Measurements from ENCODE around the gene IFITM1. TPM values are rescaled to one million over a fixed set of nuclear protein-coding genes. Genes with fewer than 3 reads are reported as not detected.
"Not testable (repeated sequence)": the region's sequence is repeated elsewhere in the genome, so short reads cannot be mapped to it uniquely, and the experiment has no call there.

The IFITM1 gene
- total RNA-seq, 1 experiment from 2014 or later: 2.0 TPM

DNA sequence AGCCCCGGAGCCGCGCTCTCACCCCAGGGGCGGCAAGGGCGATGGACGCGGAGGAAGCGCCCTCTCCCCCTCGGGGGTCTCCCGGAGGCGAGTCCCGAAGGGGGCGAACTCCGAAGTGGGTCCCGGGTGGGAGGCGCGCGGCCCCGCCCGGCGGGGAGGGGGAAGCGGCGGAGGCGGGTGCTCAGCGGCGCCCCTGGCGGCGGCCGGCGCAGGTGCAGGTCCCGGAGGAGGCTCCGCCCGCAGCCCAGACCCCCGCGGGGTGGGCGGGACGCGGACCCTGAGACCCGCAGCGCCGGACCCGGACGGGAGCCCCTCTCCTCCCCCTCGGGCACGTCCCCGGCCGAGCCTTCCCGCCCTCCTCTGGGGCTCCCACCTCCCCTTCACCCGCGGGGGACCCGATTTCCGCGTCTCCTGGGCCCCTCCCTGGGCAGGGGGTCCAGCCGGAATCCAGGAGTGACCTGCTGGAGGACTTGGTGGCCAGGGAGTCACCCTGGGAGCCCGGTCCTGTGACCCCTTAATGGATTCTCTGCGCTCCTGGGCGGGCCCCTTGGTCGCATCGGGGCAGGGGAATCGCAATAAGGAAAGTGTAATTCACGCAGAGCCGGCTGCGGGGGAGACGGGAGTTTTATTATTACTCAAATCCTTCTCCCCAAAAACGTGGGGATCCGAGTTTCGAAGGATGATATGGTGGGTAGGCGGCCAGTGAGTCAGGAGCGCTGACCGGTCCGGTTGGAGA lies 2.7 kb upstream of the IFITM1 start:
- BruUV-seq (replicated peaks); H3K36me3 ChIP-seq (ENCODE audit: low read depth, low read length); H3K4me3 ChIP-seq (ENCODE audit: low read length); DNase-seq; intact Hi-C loops (cut with micrococcal nuclease); H3K27me3 ChIP-seq (ENCODE audit: low read length); H3F3A ChIP-seq (ENCODE audit: low read length, unreplicated experiment); H2AFZ ChIP-seq (ENCODE audit: low read length); H3K9me3 ChIP-seq (ENCODE audit: low read length); POLR2A ChIA-PET (ENCODE audit: unreplicated experiment); H3K9me2 ChIP-seq (replicated peaks; ENCODE audit: low read length); H4K20me1 ChIP-seq (ENCODE audit: low read length); H3K27ac ChIP-seq (ENCODE audit: low read length); H3K9ac ChIP-seq (ENCODE audit: low read length); CTCF ChIA-PET: not testable (repeated sequence)
- peaks cover 12% of the 10 kb centered on the region for H3K79me2 ChIP-seq (ENCODE audit: low read length)
- peak; percentile 29 for ATAC-seq
- peaks cover 12% of the 10 kb centered on the region for H3K4me1 ChIP-seq (ENCODE audit: insufficient read depth, low read length)
- H3K4me2 ChIP-seq (ENCODE audit: low read length): peak overlapping the region; percentile 34; the same call in 1 of the 2 replicates

DNA sequence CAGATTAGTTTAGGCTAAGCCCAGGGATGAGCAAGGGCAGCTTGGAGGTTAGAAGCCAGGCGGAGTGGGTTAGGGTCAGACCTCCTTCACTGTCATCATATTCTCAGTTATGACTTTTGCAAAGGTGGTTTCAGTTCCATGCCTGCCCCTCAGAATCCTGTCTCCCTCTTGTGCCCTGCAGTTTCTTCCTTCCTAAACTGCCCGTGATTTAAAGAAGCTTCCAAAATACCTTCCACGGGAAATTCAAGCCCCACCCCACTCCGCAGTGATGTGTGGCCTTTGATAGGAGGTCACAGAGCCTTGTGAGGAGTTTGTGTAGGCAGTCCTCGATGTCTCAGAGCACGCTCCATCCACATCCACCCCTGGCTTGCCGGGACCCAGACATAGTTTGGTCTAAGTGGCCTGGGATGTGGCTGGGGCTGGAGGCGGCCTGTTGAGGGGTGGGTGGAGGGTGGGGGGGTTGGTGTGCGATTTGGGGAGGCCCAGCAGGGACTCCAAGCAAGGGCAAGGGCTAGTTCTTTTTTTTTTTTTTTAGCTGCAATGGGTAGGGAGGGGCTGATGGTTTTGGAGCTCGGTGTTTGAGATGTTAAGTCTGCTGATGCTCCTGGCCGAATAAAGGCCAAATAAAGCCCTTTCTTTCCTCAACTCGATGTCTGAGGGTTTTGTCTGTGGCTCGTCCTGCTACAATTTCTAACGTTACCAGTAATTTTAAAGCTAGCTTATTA lies 1.6 kb upstream of the IFITM1 start:
- intact Hi-C loops (cut with micrococcal nuclease): no loop called here
- Histone ChIP-seq H4K20me1 (ENCODE audit: low read length) (no peaks in the 10 kb centered on the region), H3K9ac (ENCODE audit: low read length) (no peak overlapping the region), H3K4me3 (ENCODE audit: low read length) (no peak overlapping the region), H3K9me3 (ENCODE audit: low read length) (no peaks in the 10 kb centered on the region), H3K4me1 (ENCODE audit: insufficient read depth, low read length) (peaks cover 12% of the 10 kb centered on the region), H3K27me3 (ENCODE audit: low read length) (no peaks in the 10 kb centered on the region), H3K27ac (ENCODE audit: low read length) (no peak overlapping the region), H3K36me3 (ENCODE audit: low read depth, low read length) (no peaks in the 10 kb centered on the region), H2AFZ (ENCODE audit: low read length) (no peak overlapping the region), H3K9me2 (replicated peaks; ENCODE audit: low read length) (no peaks in the 10 kb centered on the region), H3F3A (ENCODE audit: low read length, unreplicated experiment) (no peaks in the 10 kb centered on the region), H3K4me2 (ENCODE audit: low read length) (no peak overlapping the region), H3K79me2 (ENCODE audit: low read length) (peaks cover 12% of the 10 kb centered on the region)
- ChIA-PET CTCF (no interaction called here), POLR2A (ENCODE audit: unreplicated experiment) (no interaction called here)
- ATAC-seq (no peak), DNase-seq (no peak)
- BruUV-seq (replicated peaks): no TSS peak
- no peak for TF ChIP-seq EZH2 (IDR thresholded peaks at IDR 0.05; ENCODE audit: low read length, unreplicated experiment)
- TF ChIP-seq EZH2phosphoT487 (IDR thresholded peaks at IDR 0.05; ENCODE audit: borderline replicate concordance, low read length): no peak
- TF ChIP-seq, protein P1, sequence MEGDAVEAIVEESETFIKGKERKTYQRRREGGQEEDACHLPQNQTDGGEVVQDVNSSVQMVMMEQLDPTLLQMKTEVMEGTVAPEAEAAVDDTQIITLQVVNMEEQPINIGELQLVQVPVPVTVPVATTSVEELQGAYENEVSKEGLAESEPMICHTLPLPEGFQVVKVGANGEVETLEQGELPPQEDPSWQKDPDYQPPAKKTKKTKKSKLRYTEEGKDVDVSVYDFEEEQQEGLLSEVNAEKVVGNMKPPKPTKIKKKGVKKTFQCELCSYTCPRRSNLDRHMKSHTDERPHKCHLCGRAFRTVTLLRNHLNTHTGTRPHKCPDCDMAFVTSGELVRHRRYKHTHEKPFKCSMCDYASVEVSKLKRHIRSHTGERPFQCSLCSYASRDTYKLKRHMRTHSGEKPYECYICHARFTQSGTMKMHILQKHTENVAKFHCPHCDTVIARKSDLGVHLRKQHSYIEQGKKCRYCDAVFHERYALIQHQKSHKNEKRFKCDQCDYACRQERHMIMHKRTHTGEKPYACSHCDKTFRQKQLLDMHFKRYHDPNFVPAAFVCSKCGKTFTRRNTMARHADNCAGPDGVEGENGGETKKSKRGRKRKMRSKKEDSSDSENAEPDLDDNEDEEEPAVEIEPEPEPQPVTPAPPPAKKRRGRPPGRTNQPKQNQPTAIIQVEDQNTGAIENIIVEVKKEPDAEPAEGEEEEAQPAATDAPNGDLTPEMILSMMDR (conservative IDR thresholded peaks at IDR 0.05; ENCODE audit: low read depth, low read length): no peak

DNA sequence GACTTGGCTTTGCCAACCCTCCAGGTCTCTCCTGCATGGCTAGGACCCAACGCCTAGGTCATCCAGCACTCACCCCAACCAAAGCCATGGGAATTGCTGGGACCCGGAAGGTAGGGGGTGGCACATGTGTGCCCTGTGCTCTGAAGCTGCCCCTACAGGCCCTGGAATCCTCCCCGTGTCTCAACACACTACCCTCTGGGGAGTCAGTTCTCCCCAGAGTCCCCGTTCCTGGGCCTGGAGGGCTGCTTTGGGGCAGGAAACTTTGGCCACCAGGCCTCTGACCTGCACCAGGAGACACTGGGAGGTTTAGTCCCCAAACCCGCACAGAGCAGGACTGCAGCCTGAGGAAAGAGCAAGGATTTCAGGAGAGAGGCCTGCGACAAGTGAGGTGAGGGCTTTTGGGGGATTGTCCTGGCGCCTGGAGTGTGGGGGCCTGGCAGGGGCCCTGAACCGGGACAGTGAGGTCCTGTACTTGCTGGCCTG lies 495 bp upstream of the IFITM1 start:
- TF ChIP-seq, protein P1 (conservative IDR thresholded peaks at IDR 0.05; ENCODE audit: low read depth, low read length): no peak
- TF ChIP-seq EZH2phosphoT487 (IDR thresholded peaks at IDR 0.05; ENCODE audit: borderline replicate concordance, low read length) (no peak), EZH2 (IDR thresholded peaks at IDR 0.05; ENCODE audit: low read length, unreplicated experiment) (no peak)
- Histone ChIP-seq H3K27ac (ENCODE audit: low read length) (no peak overlapping the region), H3K4me2 (ENCODE audit: low read length) (no peak overlapping the region), H3K79me2 (ENCODE audit: low read length) (peaks cover 12% of the 10 kb centered on the region), H3K27me3 (ENCODE audit: low read length) (no peaks in the 10 kb centered on the region), H3K9ac (ENCODE audit: low read length) (no peak overlapping the region), H4K20me1 (ENCODE audit: low read length) (no peaks in the 10 kb centered on the region), H2AFZ (ENCODE audit: low read length) (no peak overlapping the region), H3K9me3 (ENCODE audit: low read length) (no peaks in the 10 kb centered on the region), H3K9me2 (replicated peaks; ENCODE audit: low read length) (no peaks in the 10 kb centered on the region), H3K36me3 (ENCODE audit: low read depth, low read length) (no peaks in the 10 kb centered on the region), H3K4me1 (ENCODE audit: insufficient read depth, low read length) (peaks cover 12% of the 10 kb centered on the region), H3K4me3 (ENCODE audit: low read length) (no peak overlapping the region), H3F3A (ENCODE audit: low read length, unreplicated experiment) (no peaks in the 10 kb centered on the region)
- ChIA-PET POLR2A (ENCODE audit: unreplicated experiment) (no interaction called here), CTCF (no interaction called here)
- ATAC-seq (no peak), DNase-seq (no peak)
- TSS peak; percentile 24 for BruUV-seq (replicated peaks)
- intact Hi-C loops (cut with micrococcal nuclease): no loop called here

DNA sequence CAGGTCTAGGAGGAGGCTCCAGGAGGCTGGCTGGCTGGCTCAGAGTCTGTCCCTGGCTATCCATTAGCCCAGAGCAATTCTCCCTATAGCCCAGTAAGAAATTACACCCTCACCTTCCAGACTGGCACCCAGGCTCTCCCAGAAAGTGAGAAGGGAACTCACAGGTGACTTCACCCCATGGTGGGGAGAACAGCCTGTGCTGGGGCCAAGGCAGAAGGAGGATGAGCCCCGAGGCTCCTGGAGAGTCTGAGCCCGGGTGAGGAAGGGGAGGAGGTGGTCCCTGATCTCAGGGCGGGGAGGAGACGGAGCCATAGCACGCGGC lies 675 bp downstream of the IFITM1 start:
- H3F3A ChIP-seq (ENCODE audit: low read length, unreplicated experiment); H3K27ac ChIP-seq (ENCODE audit: low read length); CTCF ChIA-PET; H3K27me3 ChIP-seq (ENCODE audit: low read length); H2AFZ ChIP-seq (ENCODE audit: low read length); H3K9ac ChIP-seq (ENCODE audit: low read length); H4K20me1 ChIP-seq (ENCODE audit: low read length); H3K4me2 ChIP-seq (ENCODE audit: low read length); intact Hi-C loops (cut with micrococcal nuclease); H3K36me3 ChIP-seq (ENCODE audit: low read depth, low read length); H3K79me2 ChIP-seq (ENCODE audit: low read length); H3K9me3 ChIP-seq (ENCODE audit: low read length); BruUV-seq (replicated peaks); H3K9me2 ChIP-seq (replicated peaks; ENCODE audit: low read length); H3K4me1 ChIP-seq (ENCODE audit: insufficient read depth, low read length); H3K4me3 ChIP-seq (ENCODE audit: low read length); POLR2A ChIA-PET (ENCODE audit: unreplicated experiment); DNase-seq; ATAC-seq: not testable (repeated sequence)
